H1 (cell line): Measurements from ENCODE around the gene TAF6. TPM values are rescaled to one million over a fixed set of nuclear protein-coding genes. Genes with fewer than 3 reads are reported as not detected.

Experiments used
- CTCF ChIA-PET: fragments of 300-600 bp; sonication (Branson Sonifier 250); formaldehyde crosslinking; loops from one replicate; lab custom pipeline; 2021; ENCODE audit not compliant: partially characterized antibody; lab: Charles Lee
- POLR2A ChIA-PET: fragments of 300-600 bp; sonication (Branson Sonifier 250); formaldehyde crosslinking; loops from one replicate; lab custom pipeline; 2021; ENCODE audit warnings: inconsistent platforms; ENCODE audit not compliant: partially characterized antibody; lab: Charles Lee
- DNase-seq, 2 experiments: peaks; one replicate each; pipeline versions ENCODE4 v3.0.0 to v3.0.0-alpha.2; 2010 to 2022; ENCODE audit warnings: low spot score in 2 of 2, low read depth in 1 of 2, mixed read lengths in 1 of 2
- FAIRE-seq: peaks from 2 replicates; lab custom pipeline; 2011; peaks lifted over from hg19 to GRCh38; lab: Jason Lieb, UNC
- H2AFZ ChIP-seq: 2 replicates; pipeline ENCODE4 v1.8.1; 2012; ENCODE audit warnings: low read length, inconsistent platforms
- H2AK5ac ChIP-seq: 2 replicates; pipeline ENCODE4 v1.6.1; 2013; ENCODE audit warnings: low read depth, low read length
- H2BK120ac ChIP-seq: replicated peaks from 2 replicates; pipeline ENCODE3; 2013; ENCODE audit warnings: low read depth, low read length, inconsistent platforms
- H2BK12ac ChIP-seq: 2 replicates; pipeline ENCODE4 v1.6.1; 2013; ENCODE audit warnings: low read depth, low read length
- H2BK15ac ChIP-seq: 2 replicates; pipeline ENCODE4 v1.6.1; 2013; ENCODE audit warnings: low read length
- H2BK20ac ChIP-seq: 2 replicates; pipeline ENCODE4 v1.6.1; 2013; ENCODE audit warnings: low read length
- H2BK5ac ChIP-seq: 2 replicates; pipeline ENCODE4 v1.6.1; 2013; ENCODE audit warnings: low read depth, low read length
- H3K14ac ChIP-seq: 2 replicates; pipeline ENCODE4 v1.6.1; 2013; ENCODE audit warnings: inconsistent platforms; ENCODE audit not compliant: insufficient read length
- H3K18ac ChIP-seq: 2 replicates; pipeline ENCODE4 v1.6.1; 2013; ENCODE audit warnings: low read length; ENCODE audit errors: extremely low read depth
- H3K23ac ChIP-seq: 2 replicates; pipeline ENCODE4 v1.6.1; 2013; ENCODE audit warnings: inconsistent platforms; ENCODE audit not compliant: insufficient read length
- H3K23me2 ChIP-seq: 2 replicates; pipeline ENCODE4 v1.6.1; 2013; ENCODE audit warnings: low read depth, low read length
- H3K27ac ChIP-seq: 2 replicates; pipeline ENCODE4 v1.6.1; 2011; ENCODE audit warnings: low read depth, low read length, inconsistent platforms
- H3K27me3 ChIP-seq, 4 experiments: replicated peaks in 1 of 4; 1 replicate in 1 of 4; 2 replicates in 3 of 4; pipeline versions ENCODE4 v1.6.1 to v1.8.1; 2011 to 2013; ENCODE audit warnings: low read length in 3 of 4, mild to moderate bottlenecking in 3 of 4, inconsistent platforms in 2 of 4, mixed read lengths in 2 of 4, moderate library complexity in 1 of 4; ENCODE audit not compliant: control insufficient read depth in 3 of 4, insufficient read depth in 3 of 4; ENCODE audit errors: extremely low read depth in 1 of 4
- H3K36me3 ChIP-seq, 4 experiments: 2 replicates each; pipeline versions ENCODE4 v1.6.1 to v1.8.1; 2011 to 2013; ENCODE audit warnings: mild to moderate bottlenecking in 4 of 4, low read length in 3 of 4, moderate library complexity in 2 of 4, control low read depth in 1 of 4, inconsistent platforms in 1 of 4; ENCODE audit not compliant: insufficient read depth in 4 of 4, control insufficient read depth in 2 of 4
- H3K4ac ChIP-seq: replicated peaks from 2 replicates; pipeline ENCODE3; 2013; ENCODE audit warnings: low read length, low read depth, mixed read lengths, inconsistent platforms; ENCODE audit not compliant: insufficient read length
- H3K4me1 ChIP-seq, 4 experiments: replicated peaks in 1 of 4; 1 replicate in 1 of 4; 2 replicates in 3 of 4; pipeline versions ENCODE4 v1.6.1 to v1.8.1; 2011 to 2013; ENCODE audit warnings: low read length in 3 of 4, inconsistent platforms in 2 of 4, mixed read lengths in 1 of 4; ENCODE audit not compliant: insufficient read depth in 4 of 4, control insufficient read depth in 3 of 4
- H3K4me2 ChIP-seq, 2 experiments: 2 replicates each; pipeline versions ENCODE4 v1.6.1 to v1.8.1; 2011 to 2013; ENCODE audit warnings: low read depth in 2 of 2, low read length in 2 of 2, control low read depth in 1 of 2, inconsistent platforms in 1 of 2, mild to moderate bottlenecking in 1 of 2; ENCODE audit not compliant: insufficient read depth in 1 of 2
- H3K4me3 ChIP-seq, 4 experiments: fragments of 200-600, 300-600 bp in 1 of 4; sonication (generic), shearing (Covaris generic), sonication (Bioruptor Twin) in 1 of 4; 2 replicates each; pipeline versions ENCODE4 v1.5.1 to v1.8.1; 2011 to 2016; ENCODE audit warnings: low read length in 4 of 4, low read depth in 3 of 4, control low read depth in 2 of 4, inconsistent platforms in 2 of 4, mild to moderate bottlenecking in 2 of 4, mixed read lengths in 1 of 4, moderate library complexity in 1 of 4; ENCODE audit not compliant: insufficient read depth in 2 of 4; ENCODE audit errors: extremely low read depth in 1 of 4
- H3K56ac ChIP-seq: replicated peaks from 2 replicates; pipeline ENCODE3; 2013; ENCODE audit warnings: low read depth, mild to moderate bottlenecking, mixed read lengths, low read length, inconsistent platforms; ENCODE audit not compliant: insufficient read length
- H3K79me1 ChIP-seq: 2 replicates; pipeline ENCODE4 v1.6.1; 2013; ENCODE audit warnings: low read depth, low read length, control low read depth
- H3K79me2 ChIP-seq, 2 experiments: 2 replicates each; pipeline versions ENCODE4 v1.6.1 to v1.8.1; 2012 to 2013; ENCODE audit warnings: low read length in 2 of 2, mild to moderate bottlenecking in 2 of 2, inconsistent platforms in 1 of 2; ENCODE audit not compliant: insufficient read depth in 2 of 2, control insufficient read depth in 1 of 2
- H3K9ac ChIP-seq, 4 experiments: replicated peaks in 1 of 4; 1 replicate in 1 of 4; 2 replicates in 3 of 4; pipeline versions ENCODE4 v1.6.1 to v1.8.1; 2011 to 2013; ENCODE audit warnings: low read depth in 3 of 4, low read length in 3 of 4, control low read depth in 2 of 4, mild to moderate bottlenecking in 2 of 4, moderate library complexity in 2 of 4, inconsistent platforms in 1 of 4; ENCODE audit errors: extremely low read depth in 1 of 4
- H3K9me3 ChIP-seq, 2 experiments: 2 replicates each; pipeline versions ENCODE4 v1.6.1 to v1.8.1; 2012 to 2013; ENCODE audit warnings: mild to moderate bottlenecking in 2 of 2, moderate library complexity in 2 of 2, control low read depth in 1 of 2, inconsistent platforms in 1 of 2, low read depth in 1 of 2, low read length in 1 of 2, mixed read lengths in 1 of 2; ENCODE audit not compliant: insufficient read depth in 2 of 2
- H4K20me1 ChIP-seq, 2 experiments: replicated peaks in 1 of 2; 2 replicates each; pipeline versions ENCODE3 to v1.8.1; 2011 to 2013; ENCODE audit warnings: inconsistent platforms in 2 of 2, low read length in 2 of 2, mild to moderate bottlenecking in 1 of 2; ENCODE audit not compliant: insufficient read depth in 2 of 2, control insufficient read depth in 1 of 2
- H4K5ac ChIP-seq: 2 replicates; pipeline ENCODE4 v1.6.1; 2013; ENCODE audit warnings: low read length, low read depth, mixed read lengths, inconsistent platforms; ENCODE audit not compliant: insufficient read length
- H4K8ac ChIP-seq: 2 replicates; pipeline ENCODE4 v1.8.0; 2013; ENCODE audit warnings: mild to moderate bottlenecking, moderate library complexity, low read length, inconsistent platforms; ENCODE audit not compliant: insufficient read depth; ENCODE audit errors: extremely low read depth
- H4K91ac ChIP-seq: replicated peaks from 2 replicates; pipeline ENCODE3; 2013; ENCODE audit warnings: low read length, mixed read lengths, inconsistent platforms; ENCODE audit not compliant: insufficient read length
- POU5F1 ChIP-seq: IDR thresholded peaks from 2 replicates; pipeline ENCODE4 v1.6.1; 2011; ENCODE audit warnings: low read depth, mild to moderate bottlenecking, low read length, moderate library complexity
- polyA plus RNA-seq, 7 experiments: library from polyadenylated mRNA; depleted of rRNA in 3 of 7; stranded (reverse) in 5 of 7; unstranded in 2 of 7; fragments of >200 nt in 5 of 7; fragments of 200-250 nt in 2 of 7; gene quantifications; 1 replicate in 5 of 7; 2 replicates in 1 of 7; 4 replicates in 1 of 7; pipeline versions ENCODE4 v1.2.1 to v1.2.3, GENCODE V29; 2011 to 2013; ENCODE audit warnings: missing spikeins in 2 of 7, mixed read lengths in 2 of 7
- total RNA-seq: library from RNA; stranded (reverse); fragmentation: NEBNext Ultra II Directional; extraction: Animal tissue kit (Norgen Biotek cat#: 25700); gene quantifications from 2 replicates; pipeline ENCODE4 v1.2.1, GENCODE V29; 2021

TAF6 gene
- total and polyA plus RNA-seq, 2 of the 8 experiments (the other 6 are each of a cell fraction or from before 2014, with no cell fraction given): 66.7 to 101 TPM

DNA sequence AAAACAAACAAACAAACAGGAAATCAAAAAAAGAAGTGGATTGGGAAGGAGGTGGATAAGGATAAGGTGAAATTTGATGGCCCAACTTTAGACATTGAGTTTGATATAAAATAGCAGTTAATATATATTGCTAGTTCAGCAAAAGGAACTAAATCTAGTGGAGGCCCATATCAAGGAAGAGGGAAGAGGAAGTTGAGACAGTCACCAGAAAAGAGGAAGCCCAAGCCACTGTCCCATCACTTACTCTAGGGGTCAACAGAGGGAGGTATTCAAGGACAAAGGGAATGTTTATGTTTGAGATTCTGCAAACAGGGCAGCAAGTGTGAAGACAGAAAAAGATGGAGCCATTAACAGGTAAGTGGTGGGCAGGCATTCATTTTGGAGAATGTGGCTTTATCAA, 33.2 kb upstream of the TAF6 start:
- H3K4me1 ChIP-seq: peaks cover 0 to 11% (median 4%) of the 10 kb centered on the region in 4 experiments; a peak in 5 of 7 replicates
- H3K79me2 ChIP-seq: peaks cover 0 to 12% of the 10 kb centered on the region in 2 experiments; a peak in 2 of 4 replicates
- no peak for TF ChIP-seq POU5F1

More for the DNA sequence above, 33.2 kb upstream of the TAF6 start:
- Histone ChIP-seq H2BK20ac (no peak overlapping the region), H3K4me2 (no peak overlapping the region), H4K5ac (no peak overlapping the region), H2BK120ac (no peak overlapping the region), H3K4ac (no peak overlapping the region), H3K18ac (no peak overlapping the region), H2AK5ac (no peak overlapping the region), H2BK15ac (no peak overlapping the region), H2BK5ac (no peak overlapping the region), H2AFZ (no peak overlapping the region), H3K9me3 (no peaks in the 10 kb centered on the region), H3K79me1 (no peaks in the 10 kb centered on the region; the same call in 1 of the 2 replicates), H3K27me3 (no peaks in the 10 kb centered on the region), H2BK12ac (no peak overlapping the region), H3K9ac (no peak overlapping the region), H3K36me3 (peaks cover 8 to 47% (median 26%) of the 10 kb centered on the region in 4 experiments), H3K23ac (no peak overlapping the region), H3K14ac (no peak overlapping the region), H4K8ac (no peak overlapping the region), H4K91ac (no peak overlapping the region), H3K56ac (no peak overlapping the region), H3K27ac (no peak overlapping the region), H4K20me1 (peaks cover 14 to 28% of the 10 kb centered on the region in 2 experiments), H3K23me2 (peaks cover 4% of the 10 kb centered on the region), H3K4me3 (no peak overlapping the region)
- DNase-seq: no peak
- ChIA-PET POLR2A (interaction anchor here (0.6 to 9.9 kb wide), 3 partner anchors 12 to 52 kb away, joined by 3 to 145 read pairs (median 4); partner anchors contain the start of gene GAL3ST4), CTCF (interaction anchor here (0.7 to 7.9 kb wide), 2 partner anchors 10 to 19 kb away, joined by 3 to 83 read pairs; no protein-coding TSS in a partner anchor)
- no peak for FAIRE-seq
